HepG2 (cell line): ENCODE measurements around the gene STIMATE. TPM values are rescaled to one million over a fixed set of nuclear protein-coding genes. Genes with fewer than 3 reads are reported as not detected.

Source experiments
- ATAC-seq: fragments of 200-7000 bp; cut with Tn5 transposase; 3 replicates; pipeline ENCODE4 v1.9.1; 2020; ENCODE audit warnings: mild to moderate bottlenecking, moderate library complexity
- BruUV-seq: library from RNA; stranded (reverse); fragments of 400-500 nt; replicated peaks from 2 replicates; lab custom pipeline; 2021; lab: Mats Ljungman, UMichigan
- CTCF ChIA-PET: fragments of 300-600 bp; formaldehyde crosslinking; extraction: SDS; loops from one replicate; lab custom pipeline; 2021; ENCODE audit warnings: low total read pairs, inconsistent platforms, low intra/inter-chr PET ratio; lab: Yijun Ruan, JAX
- POLR2A ChIA-PET: fragments of 350-600 bp; sonication (Branson Sonifier 250); formaldehyde crosslinking; loops from one replicate; lab custom pipeline; 2020; ENCODE audit warnings: antibody characterized with exemption, inconsistent platforms; lab: Yijun Ruan, JAX
- DNase-seq: peaks from one replicate; pipeline ENCODE4 v3.0.0-alpha.2; 2015; ENCODE audit warnings: low spot score
- FAIRE-seq: peaks from 3 replicates; lab custom pipeline; 2011; peaks lifted over from hg19 to GRCh38; lab: Jason Lieb, UNC
- H2AFZ ChIP-seq: one replicate; pipeline ENCODE4 v1.6.1; 2011; ENCODE audit warnings: low read length, inconsistent platforms
- H3K27ac ChIP-seq: fragments of 300-600 bp; 3 replicates; pipeline ENCODE4 v1.8.0; 2011; ENCODE audit warnings: mixed run types, mild to moderate bottlenecking, mixed read lengths, low read length, inconsistent platforms; ENCODE audit not compliant: insufficient read depth; ENCODE audit errors: extremely low read length
- H3K27me3 ChIP-seq, 2 experiments: fragments of 200-600 bp in 1 of 2; 2 replicates in 1 of 2; 3 replicates in 1 of 2; pipeline versions ENCODE4 v1.6.0 to v1.8.0; 2011; ENCODE audit warnings: low read length in 2 of 2, mild to moderate bottlenecking in 2 of 2, moderate library complexity in 2 of 2, inconsistent platforms in 1 of 2; ENCODE audit not compliant: insufficient read depth in 2 of 2, control insufficient read depth in 1 of 2
- H3K36me3 ChIP-seq, 2 experiments: fragments of 200-600 bp in 1 of 2; replicated peaks in 1 of 2; 2 replicates in 1 of 2; 3 replicates in 1 of 2; pipeline versions ENCODE4 v1.5.1 to v1.8.0; 2011; ENCODE audit warnings: low read length in 2 of 2, inconsistent platforms in 1 of 2; ENCODE audit not compliant: insufficient read depth in 2 of 2, control insufficient read depth in 1 of 2
- H3K4me1 ChIP-seq: 2 replicates; pipeline ENCODE4 v1.5.1; 2012; ENCODE audit warnings: low read length, inconsistent platforms; ENCODE audit not compliant: insufficient read depth
- H3K4me2 ChIP-seq: 2 replicates; pipeline ENCODE4 v1.6.0; 2011; ENCODE audit warnings: low read depth, low read length, inconsistent platforms
- H3K4me3 ChIP-seq, 3 experiments: fragments of 200-600 bp in 1 of 3; sonication (generic), shearing (Covaris generic) in 1 of 3; replicated peaks in 1 of 3; 2 replicates each; pipeline ENCODE4 v1.5.1; 2011 to 2016; ENCODE audit warnings: low read length in 3 of 3, inconsistent platforms in 2 of 3, low read depth in 2 of 3, mild to moderate bottlenecking in 2 of 3, control low read depth in 1 of 3, mixed read lengths in 1 of 3; ENCODE audit not compliant: insufficient read depth in 1 of 3
- H3K79me2 ChIP-seq: one replicate; pipeline ENCODE4 v1.6.1; 2011; ENCODE audit warnings: low read length, inconsistent platforms; ENCODE audit not compliant: insufficient read depth
- H3K9ac ChIP-seq: 2 replicates; pipeline ENCODE4 v1.6.0; 2011; ENCODE audit warnings: mild to moderate bottlenecking, low read depth, low read length, inconsistent platforms; ENCODE audit not compliant: insufficient read depth
- H3K9me3 ChIP-seq: 2 replicates; pipeline ENCODE4 v1.5.1; 2012; ENCODE audit warnings: mild to moderate bottlenecking, low read length
- H4K20me1 ChIP-seq: 2 replicates; pipeline ENCODE4 v1.6.0; 2011; ENCODE audit warnings: inconsistent platforms, mild to moderate bottlenecking, low read length, moderate library complexity; ENCODE audit not compliant: insufficient read depth
- ATAD3A ChIP-seq: sonication (generic); formaldehyde crosslinking; IDR thresholded peaks from 2 replicates; pipeline ENCODE4 v1.4.0; 2020; ENCODE audit warnings: missing genetic modification reagents
- EHMT2 ChIP-seq: fragments of 200-600 bp; sonication (generic); IDR thresholded peaks from 2 replicates; pipeline ENCODE4 v1.7.0; 2017; ENCODE audit warnings: antibody characterized with exemption, low read depth, low read length, borderline replicate concordance
- FLYWCH1 ChIP-seq: sonication (generic); formaldehyde crosslinking; IDR thresholded peaks from 2 replicates; pipeline ENCODE4 v1.8.1; 2023; ENCODE audit warnings: mild to moderate bottlenecking, missing genetic modification reagents
- GATAD2A ChIP-seq: IDR thresholded peaks from 2 replicates; pipeline ENCODE4 v1.6.1; 2016
- KLF6 ChIP-seq: IDR thresholded peaks from 2 replicates; pipeline ENCODE4 v1.8.0; 2016; ENCODE audit warnings: missing biosample characterization, missing genetic modification reagents
- NFKBIZ ChIP-seq: IDR thresholded peaks from 2 replicates; pipeline ENCODE4 v1.6.1; 2018; ENCODE audit warnings: missing genetic modification reagents, missing compliant biosample characterization
- ZNF180 ChIP-seq: sonication (generic); formaldehyde crosslinking; IDR thresholded peaks from 2 replicates; pipeline ENCODE4 v1.4.0; 2020; ENCODE audit warnings: low read depth, missing genetic modification reagents, borderline replicate concordance
- ZNF354B ChIP-seq: sonication (generic); formaldehyde crosslinking; IDR thresholded peaks from 2 replicates; pipeline ENCODE4 v1.8.0; 2022; ENCODE audit warnings: mild to moderate bottlenecking, missing genetic modification reagents
- ZNF577 ChIP-seq: sonication (generic); formaldehyde crosslinking; IDR thresholded peaks from 2 replicates; pipeline ENCODE4 v1.4.0; 2020; ENCODE audit warnings: mild to moderate bottlenecking, low read depth, missing genetic modification reagents, borderline replicate concordance
- ZNF749 ChIP-seq: sonication (generic); formaldehyde crosslinking; IDR thresholded peaks from 2 replicates; pipeline ENCODE4 v1.8.0; 2022; ENCODE audit warnings: mild to moderate bottlenecking, missing genetic modification reagents, moderate library complexity, borderline replicate concordance
- ZNF777 ChIP-seq: sonication (generic); formaldehyde crosslinking; IDR thresholded peaks from 2 replicates; pipeline ENCODE4 v1.4.0; 2020; ENCODE audit warnings: missing genetic modification reagents
- ZSCAN20 ChIP-seq: sonication (generic); formaldehyde crosslinking; IDR thresholded peaks from 2 replicates; pipeline ENCODE4 v1.4.0; 2020; ENCODE audit warnings: missing genetic modification reagents, mild to moderate bottlenecking, borderline replicate concordance
- WGBS: methylation state at CpG from one replicate; pipeline ENCODE4 v1.1.6; 2017; ENCODE audit warnings: low lambda C conversion rate; 5-methylcytosine and 5-hydroxymethylcytosine counted together
- in situ Hi-C: cut with HindIII; loops from 2 replicates; pipeline ENCODE4 v1.10.0; 2017; ENCODE audit warnings: low pct_unique_long_range_greater_than_20kb; ENCODE audit not compliant: extremely low pct_ligation_motif_present
- intact Hi-C: fragments of 100-400 bp; cut with micrococcal nuclease; formaldehyde crosslinking; loops from one replicate; pipeline ENCODE4 v1.10.0; 2022; ENCODE audit not compliant: unreplicated experiment
- polyA plus RNA-seq, 8 experiments: library from polyadenylated mRNA; depleted of rRNA in 3 of 8; stranded (reverse) in 7 of 8; unstranded in 1 of 8; fragments of >200 nt; fragmentation: Illumina TruSeq in 4 of 8; extraction: Trizol in 4 of 8; gene quantifications; 2 replicates each; pipeline versions ENCODE4 v1.2.1 to v1.2.3, GENCODE V29; 2011 to 2016; ENCODE audit warnings: low read depth in 4 of 8, missing spikeins in 1 of 8, mixed read lengths in 1 of 8; ENCODE audit not compliant: insufficient read depth in 1 of 8
- total RNA-seq, 5 experiments: library from RNA; depleted of rRNA; stranded (reverse); fragments of >200 nt; fragmentation: Illumina TruSeq; extraction: Trizol; gene quantifications; 2 replicates each; pipeline ENCODE4 v1.2.3, GENCODE V29; 2016; ENCODE audit warnings: low read depth in 1 of 5
- TF ChIP-seq, protein P1 (sequence below): IDR thresholded peaks from 2 replicates; pipeline ENCODE4 v1.6.1; 2016; ENCODE audit warnings: low read depth
- TF ChIP-seq, protein P2 (sequence below): sonication (generic); formaldehyde crosslinking; IDR thresholded peaks from 2 replicates; pipeline ENCODE4 v1.4.0; 2020; ENCODE audit warnings: mild to moderate bottlenecking, missing genetic modification reagents
- TF ChIP-seq, protein P3 (sequence below): sonication (generic); formaldehyde crosslinking; IDR thresholded peaks from 2 replicates; pipeline ENCODE4 v1.4.0; 2020; ENCODE audit warnings: missing genetic modification reagents
- TF ChIP-seq, protein P4 (sequence below): sonication (generic); formaldehyde crosslinking; IDR thresholded peaks from 2 replicates; pipeline ENCODE4 v1.5.0; 2020; ENCODE audit warnings: mild to moderate bottlenecking, missing genetic modification reagents

STIMATE gene
- total and polyA plus RNA-seq, 2 of the 13 experiments (the other 11 are each of a cell fraction or from before 2014, with no cell fraction given), result 5.7 to 11.7 TPM

DNA sequence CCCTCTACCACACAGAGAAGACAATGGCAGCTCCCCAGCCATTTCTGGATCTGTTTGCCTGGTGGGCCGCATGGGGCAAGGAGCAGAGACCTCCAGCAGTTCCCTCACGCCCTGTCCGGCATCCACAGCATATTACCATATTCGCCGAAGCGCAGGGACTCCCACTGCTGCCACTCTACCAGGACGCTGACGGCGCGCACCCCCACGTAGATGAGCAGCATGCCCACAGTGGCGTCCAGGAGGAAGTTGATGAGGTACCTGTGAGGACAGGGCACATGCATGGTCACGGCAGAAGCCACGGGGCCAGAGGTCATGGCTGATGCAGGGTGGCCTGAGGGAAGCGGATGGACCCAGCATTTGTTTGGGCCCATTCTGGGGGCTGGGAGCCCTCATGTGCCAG lies 47.7 kb downstream of the STIMATE start:
- no TSS peak for BruUV-seq
- no peak for TF ChIP-seq KLF6
- TF ChIP-seq, protein P1, sequence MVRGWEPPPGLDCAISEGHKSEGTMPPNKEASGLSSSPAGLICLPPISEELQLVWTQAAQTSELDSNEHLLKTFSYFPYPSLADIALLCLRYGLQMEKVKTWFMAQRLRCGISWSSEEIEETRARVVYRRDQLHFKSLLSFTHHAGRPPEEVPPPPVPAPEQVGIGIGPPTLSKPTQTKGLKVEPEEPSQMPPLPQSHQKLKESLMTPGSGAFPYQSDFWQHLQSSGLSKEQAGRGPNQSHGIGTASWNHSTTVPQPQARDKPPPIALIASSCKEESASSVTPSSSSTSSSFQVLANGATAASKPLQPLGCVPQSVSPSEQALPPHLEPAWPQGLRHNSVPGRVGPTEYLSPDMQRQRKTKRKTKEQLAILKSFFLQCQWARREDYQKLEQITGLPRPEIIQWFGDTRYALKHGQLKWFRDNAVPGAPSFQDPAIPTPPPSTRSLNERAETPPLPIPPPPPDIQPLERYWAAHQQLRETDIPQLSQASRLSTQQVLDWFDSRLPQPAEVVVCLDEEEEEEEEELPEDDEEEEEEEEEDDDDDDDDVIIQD (CRISPR knock-in tag), result no peak
- TF ChIP-seq, protein P2, sequence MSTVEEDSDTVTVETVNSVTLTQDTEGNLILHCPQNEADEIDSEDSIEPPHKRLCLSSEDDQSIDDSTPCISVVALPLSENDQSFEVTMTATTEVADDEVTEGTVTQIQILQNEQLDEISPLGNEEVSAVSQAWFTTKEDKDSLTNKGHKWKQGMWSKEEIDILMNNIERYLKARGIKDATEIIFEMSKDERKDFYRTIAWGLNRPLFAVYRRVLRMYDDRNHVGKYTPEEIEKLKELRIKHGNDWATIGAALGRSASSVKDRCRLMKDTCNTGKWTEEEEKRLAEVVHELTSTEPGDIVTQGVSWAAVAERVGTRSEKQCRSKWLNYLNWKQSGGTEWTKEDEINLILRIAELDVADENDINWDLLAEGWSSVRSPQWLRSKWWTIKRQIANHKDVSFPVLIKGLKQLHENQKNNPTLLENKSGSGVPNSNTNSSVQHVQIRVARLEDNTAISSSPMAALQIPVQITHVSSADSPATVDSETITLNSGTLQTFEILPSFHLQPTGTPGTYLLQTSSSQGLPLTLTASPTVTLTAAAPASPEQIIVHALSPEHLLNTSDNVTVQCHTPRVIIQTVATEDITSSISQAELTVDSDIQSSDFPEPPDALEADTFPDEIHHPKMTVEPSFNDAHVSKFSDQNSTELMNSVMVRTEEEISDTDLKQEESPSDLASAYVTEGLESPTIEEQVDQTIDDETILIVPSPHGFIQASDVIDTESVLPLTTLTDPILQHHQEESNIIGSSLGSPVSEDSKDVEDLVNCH, result no peak
- TF ChIP-seq ZNF577 (CRISPR knock-in tag), result no peak
- TF ChIP-seq GATAD2A (CRISPR knock-in tag), result no peak
- TF ChIP-seq ZNF777 (CRISPR knock-in tag), result no peak
- no peak for TF ChIP-seq EHMT2
- TF ChIP-seq ZNF749, result no peak
- TF ChIP-seq ZNF180 (CRISPR knock-in tag), result no peak
- TF ChIP-seq, protein P3, sequence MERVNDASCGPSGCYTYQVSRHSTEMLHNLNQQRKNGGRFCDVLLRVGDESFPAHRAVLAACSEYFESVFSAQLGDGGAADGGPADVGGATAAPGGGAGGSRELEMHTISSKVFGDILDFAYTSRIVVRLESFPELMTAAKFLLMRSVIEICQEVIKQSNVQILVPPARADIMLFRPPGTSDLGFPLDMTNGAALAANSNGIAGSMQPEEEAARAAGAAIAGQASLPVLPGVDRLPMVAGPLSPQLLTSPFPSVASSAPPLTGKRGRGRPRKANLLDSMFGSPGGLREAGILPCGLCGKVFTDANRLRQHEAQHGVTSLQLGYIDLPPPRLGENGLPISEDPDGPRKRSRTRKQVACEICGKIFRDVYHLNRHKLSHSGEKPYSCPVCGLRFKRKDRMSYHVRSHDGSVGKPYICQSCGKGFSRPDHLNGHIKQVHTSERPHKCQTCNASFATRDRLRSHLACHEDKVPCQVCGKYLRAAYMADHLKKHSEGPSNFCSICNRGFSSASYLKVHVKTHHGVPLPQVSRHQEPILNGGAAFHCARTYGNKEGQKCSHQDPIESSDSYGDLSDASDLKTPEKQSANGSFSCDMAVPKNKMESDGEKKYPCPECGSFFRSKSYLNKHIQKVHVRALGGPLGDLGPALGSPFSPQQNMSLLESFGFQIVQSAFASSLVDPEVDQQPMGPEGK, result no peak
- no peak for TF ChIP-seq ATAD3A (CRISPR knock-in tag)
- no peak for TF ChIP-seq NFKBIZ
- TF ChIP-seq, protein P4, sequence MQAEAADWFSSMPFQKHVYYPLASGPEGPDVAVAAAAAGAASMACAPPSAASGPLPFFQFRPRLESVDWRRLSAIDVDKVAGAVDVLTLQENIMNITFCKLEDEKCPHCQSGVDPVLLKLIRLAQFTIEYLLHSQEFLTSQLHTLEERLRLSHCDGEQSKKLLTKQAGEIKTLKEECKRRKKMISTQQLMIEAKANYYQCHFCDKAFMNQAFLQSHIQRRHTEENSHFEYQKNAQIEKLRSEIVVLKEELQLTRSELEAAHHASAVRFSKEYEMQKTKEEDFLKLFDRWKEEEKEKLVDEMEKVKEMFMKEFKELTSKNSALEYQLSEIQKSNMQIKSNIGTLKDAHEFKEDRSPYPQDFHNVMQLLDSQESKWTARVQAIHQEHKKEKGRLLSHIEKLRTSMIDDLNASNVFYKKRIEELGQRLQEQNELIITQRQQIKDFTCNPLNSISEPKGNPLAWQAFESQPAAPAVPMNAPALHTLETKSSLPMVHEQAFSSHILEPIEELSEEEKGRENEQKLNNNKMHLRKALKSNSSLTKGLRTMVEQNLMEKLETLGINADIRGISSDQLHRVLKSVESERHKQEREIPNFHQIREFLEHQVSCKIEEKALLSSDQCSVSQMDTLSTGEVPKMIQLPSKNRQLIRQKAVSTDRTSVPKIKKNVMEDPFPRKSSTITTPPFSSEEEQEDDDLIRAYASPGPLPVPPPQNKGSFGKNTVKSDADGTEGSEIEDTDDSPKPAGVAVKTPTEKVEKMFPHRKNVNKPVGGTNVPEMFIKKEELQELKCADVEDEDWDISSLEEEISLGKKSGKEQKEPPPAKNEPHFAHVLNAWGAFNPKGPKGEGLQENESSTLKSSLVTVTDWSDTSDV (CRISPR knock-in tag), result no peak
- no peak for TF ChIP-seq ZSCAN20
- TF ChIP-seq ZNF354B (CRISPR knock-in tag), result no peak
- no peak for TF ChIP-seq FLYWCH1 (CRISPR knock-in tag)
- Histone ChIP-seq H3K9ac (no peak overlapping the region), H2AFZ (no peak overlapping the region), H4K20me1 (no peaks in the 10 kb centered on the region), H3K9me3 (no peaks in the 10 kb centered on the region), H3K4me3 (no peak overlapping the region), H3K79me2 (no peaks in the 10 kb centered on the region), H3K4me1 (peaks cover 15% of the 10 kb centered on the region), H3K27ac (no peak overlapping the region), H3K4me2 (no peak overlapping the region), H3K36me3 (peaks cover 2 to 9% of the 10 kb centered on the region in 2 experiments; a peak in 3 of 5 replicates), H3K27me3 (no peaks in the 10 kb centered on the region)
- DNase-seq (no peak), FAIRE-seq (no peak), ATAC-seq (no peak)
- intact Hi-C loops, result loop anchor here (5.0 kb wide), 2 partner anchors 43 to 138 kb away; no protein-coding TSS in a partner anchor
- CTCF ChIA-PET, result no interaction called here
- in situ Hi-C loops, result loop anchor here (5.0 to 10.0 kb wide), 2 partner anchors 85 to 228 kb away; no protein-coding TSS in a partner anchor
- WGBS, result 96% methylated on average over 12 of the region's 15 CpGs
- POLR2A ChIA-PET, result no interaction called here
